Right lobe of liver (tissue), 6 donors: Measurements from ENCODE around the gene SLC38A7. TPM values are rescaled to one million over a fixed set of nuclear protein-coding genes. Genes with fewer than 3 reads are reported as not detected.

Experiments used
- ATAC-seq, 4 donors: fragments of 200-7000 bp; cut with Tn5 transposase; one replicate each; pipeline ENCODE4 v1.9.1; 2020; ENCODE audit warnings: mild to moderate bottlenecking in 4 of 4, moderate library complexity in 4 of 4
- DNase-seq, 3 donors: peaks; one replicate each; pipeline ENCODE4 v3.0.0-alpha.2; 2020
- H3K27ac ChIP-seq, 3 donors: fragments of 200-600 bp; one replicate each; pipeline ENCODE4 v1.8.0; 2022
- H3K27me3 ChIP-seq, 2 donors: fragments of 200-600 bp; one replicate each; pipeline ENCODE4 v1.8.0; 2022
- H3K36me3 ChIP-seq, 4 donors: fragments of 200-600 bp; sonication (generic) in 1 of 4; one replicate each; pipeline versions ENCODE4 v1.5.1 to v1.8.0; 2017 to 2022; ENCODE audit warnings: control low read depth in 1 of 4
- H3K4me1 ChIP-seq, 4 donors: fragments of 200-600 bp; sonication (generic) in 1 of 4; one replicate each; pipeline versions ENCODE4 v1.5.1 to v1.8.0; 2017 to 2022; ENCODE audit warnings: control low read depth in 1 of 4
- H3K4me3 ChIP-seq, 3 donors: fragments of 200-600 bp; one replicate each; pipeline ENCODE4 v1.8.0; 2022
- H3K9me3 ChIP-seq, 4 donors: fragments of 200-600 bp; sonication (generic) in 1 of 4; one replicate each; pipeline versions ENCODE4 v1.5.1 to v1.8.0; 2017 to 2022; ENCODE audit warnings: control low read depth in 1 of 4
- POLR2A ChIP-seq: fragments of 450-650 bp; IDR thresholded peaks from one replicate; pipeline ENCODE4 v1.6.1; 2017; ENCODE audit warnings: antibody characterized with exemption, mild to moderate bottlenecking
- WGBS: methylation state at CpG from one replicate; pipeline ENCODE4 v1.1.6; 2018; ENCODE audit warnings: low coverage, low lambda C conversion rate; ENCODE audit not compliant: insufficient coverage; ENCODE audit errors: missing lambda C conversion rate; 5-methylcytosine and 5-hydroxymethylcytosine counted together
- intact Hi-C, 2 donors: fragments of 100-400 bp; cut with DNase I; formaldehyde crosslinking; loops; one replicate each; pipeline versions ENCODE4 v1.11.2 to v1.14.1; 2022
- total RNA-seq, 6 experiments: library from RNA; depleted of rRNA in 2 of 6; stranded (reverse); fragments of >200 nt in 2 of 6; fragmentation: NEBNext Ultra II Directional in 3 of 6; extraction: Animal tissue kit (Norgen Biotek cat#: 25700) in 3 of 6; gene quantifications; one replicate each; pipeline versions ENCODE4 v1.1.0 to v1.2.4, GENCODE V29; 2016 to 2023
- TF ChIP-seq, protein P1 (sequence below), 4 donors: fragments of 200-600 bp in 3 of 4; fragments of 450-650 bp in 1 of 4; IDR thresholded peaks; one replicate each; pipeline versions ENCODE4 v1.5.1 to v1.8.0; 2016 to 2022; ENCODE audit warnings: antibody characterized with exemption in 4 of 4, mild to moderate bottlenecking in 2 of 4
- donor health status: DM: no; HTN: yes; CAD: no.
- donor health status: DM: no; HTN: no; CAD: no.
- donor health status: DM: no; HTN: no; CAD: no.
- donor health status: DM: no; HTN: yes; CAD: no.
- donor health status: DM: no; HTN: yes; CAD: no.

SLC38A7 gene
- total RNA-seq, 6 experiments from 2014 or later = 11.4 to 23.8 (median 14.3) TPM

DNA sequence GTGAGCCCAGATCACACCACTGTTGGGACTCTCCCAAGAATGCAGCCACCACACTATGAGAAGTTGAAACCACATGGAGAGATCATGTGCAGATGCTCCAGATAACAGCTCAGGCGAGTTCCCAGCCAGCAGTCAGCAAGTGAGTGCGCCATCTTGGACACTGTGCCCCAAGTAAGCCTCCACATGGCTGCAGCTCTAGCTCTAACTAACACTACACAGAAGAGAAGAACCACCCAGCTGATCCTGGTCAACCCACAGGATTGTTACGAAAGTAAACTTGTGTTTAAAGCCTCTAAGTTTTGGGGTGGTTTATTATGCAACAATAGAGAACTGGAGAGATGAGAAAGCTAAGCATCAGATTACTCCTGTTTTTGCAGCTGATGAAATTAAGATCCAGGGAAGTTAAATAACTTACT lies 25.8 kb downstream of the SLC38A7 start:
- no peaks in the 10 kb centered on the region for H3K36me3 ChIP-seq
- WGBS = 77% methylated on average over 1 of the region's 3 CpGs
- H3K4me1 ChIP-seq = no peaks in the 10 kb centered on the region
- DNase-seq = no peak
- H3K27ac ChIP-seq = no peak overlapping the region
- no peak overlapping the region for H3K4me3 ChIP-seq
- TF ChIP-seq POLR2A = no peak
- TF ChIP-seq, protein P1, sequence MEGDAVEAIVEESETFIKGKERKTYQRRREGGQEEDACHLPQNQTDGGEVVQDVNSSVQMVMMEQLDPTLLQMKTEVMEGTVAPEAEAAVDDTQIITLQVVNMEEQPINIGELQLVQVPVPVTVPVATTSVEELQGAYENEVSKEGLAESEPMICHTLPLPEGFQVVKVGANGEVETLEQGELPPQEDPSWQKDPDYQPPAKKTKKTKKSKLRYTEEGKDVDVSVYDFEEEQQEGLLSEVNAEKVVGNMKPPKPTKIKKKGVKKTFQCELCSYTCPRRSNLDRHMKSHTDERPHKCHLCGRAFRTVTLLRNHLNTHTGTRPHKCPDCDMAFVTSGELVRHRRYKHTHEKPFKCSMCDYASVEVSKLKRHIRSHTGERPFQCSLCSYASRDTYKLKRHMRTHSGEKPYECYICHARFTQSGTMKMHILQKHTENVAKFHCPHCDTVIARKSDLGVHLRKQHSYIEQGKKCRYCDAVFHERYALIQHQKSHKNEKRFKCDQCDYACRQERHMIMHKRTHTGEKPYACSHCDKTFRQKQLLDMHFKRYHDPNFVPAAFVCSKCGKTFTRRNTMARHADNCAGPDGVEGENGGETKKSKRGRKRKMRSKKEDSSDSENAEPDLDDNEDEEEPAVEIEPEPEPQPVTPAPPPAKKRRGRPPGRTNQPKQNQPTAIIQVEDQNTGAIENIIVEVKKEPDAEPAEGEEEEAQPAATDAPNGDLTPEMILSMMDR (IDR thresholded peaks at IDR 0.05) = no peak
- H3K9me3 ChIP-seq = no peaks in the 10 kb centered on the region
- no peak for ATAC-seq
- intact Hi-C loops = no loop called here
- no peaks in the 10 kb centered on the region for H3K27me3 ChIP-seq

DNA sequence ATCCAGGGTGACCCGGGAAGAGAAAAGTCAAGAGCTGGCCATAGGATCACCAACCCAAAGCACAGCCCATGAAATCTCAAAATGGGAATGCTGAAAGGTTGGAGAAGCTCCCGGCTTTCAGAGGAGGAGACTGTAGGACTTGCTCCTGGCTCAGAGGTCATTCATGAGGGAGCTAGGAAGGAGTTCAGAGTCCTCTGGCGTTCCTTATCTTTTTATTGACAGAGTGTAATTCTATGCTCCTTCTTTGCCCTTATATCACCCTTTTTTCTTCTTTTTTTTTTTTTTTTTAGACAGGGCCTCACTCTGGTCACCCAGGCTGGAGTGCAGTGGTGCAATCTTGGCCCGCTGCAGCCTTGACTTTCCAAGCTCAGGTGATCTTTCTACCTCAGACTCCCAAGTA lies 27.7 kb downstream of the SLC38A7 start:
- Histone ChIP-seq H3K36me3 (no peaks in the 10 kb centered on the region), H3K27me3 (no peaks in the 10 kb centered on the region), H3K4me3 (no peak overlapping the region), H3K9me3 (no peaks in the 10 kb centered on the region), H3K27ac (no peak overlapping the region), H3K4me1 (no peaks in the 10 kb centered on the region)
- no peak for DNase-seq
- no peak for ATAC-seq
- TF ChIP-seq POLR2A = no peak
- TF ChIP-seq, protein P1 (IDR thresholded peaks at IDR 0.05) = no peak
- intact Hi-C loops = no loop called here
- WGBS = 79% methylated on average over 3 of the region's 4 CpGs

DNA sequence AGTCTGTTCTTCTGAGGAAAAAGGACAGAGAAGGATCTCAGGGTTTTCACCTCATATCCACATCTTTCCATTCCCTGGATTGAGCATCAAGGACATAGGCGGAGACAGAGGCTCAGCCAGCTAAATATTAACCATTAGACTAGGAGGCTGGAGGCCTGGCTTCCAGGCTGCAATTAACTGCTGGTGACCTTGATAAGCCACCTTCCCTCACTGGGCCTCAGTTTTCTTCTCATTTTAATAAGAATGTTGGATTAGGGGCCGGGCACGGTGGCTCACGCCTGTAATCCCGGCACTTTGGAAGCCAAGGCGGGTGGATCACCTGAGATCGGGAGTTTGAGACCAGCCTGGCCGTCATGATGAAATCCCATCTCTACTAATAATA lies 29.4 kb downstream of the SLC38A7 start:
- no peaks in the 10 kb centered on the region for H3K9me3 ChIP-seq
- H3K4me1 ChIP-seq = no peaks in the 10 kb centered on the region
- H3K4me3 ChIP-seq = no peak overlapping the region
- no peaks in the 10 kb centered on the region for H3K27me3 ChIP-seq
- H3K27ac ChIP-seq = no peak overlapping the region
- DNase-seq (no peak), ATAC-seq (peak in 1 of 4 donors; percentile 28)
- intact Hi-C loops = no loop called here
- no peaks in the 10 kb centered on the region for H3K36me3 ChIP-seq
- WGBS = 91% methylated on average over 4 of the region's 8 CpGs
- TF ChIP-seq, protein P1 (IDR thresholded peaks at IDR 0.05) = no peak
- TF ChIP-seq POLR2A = no peak

DNA sequence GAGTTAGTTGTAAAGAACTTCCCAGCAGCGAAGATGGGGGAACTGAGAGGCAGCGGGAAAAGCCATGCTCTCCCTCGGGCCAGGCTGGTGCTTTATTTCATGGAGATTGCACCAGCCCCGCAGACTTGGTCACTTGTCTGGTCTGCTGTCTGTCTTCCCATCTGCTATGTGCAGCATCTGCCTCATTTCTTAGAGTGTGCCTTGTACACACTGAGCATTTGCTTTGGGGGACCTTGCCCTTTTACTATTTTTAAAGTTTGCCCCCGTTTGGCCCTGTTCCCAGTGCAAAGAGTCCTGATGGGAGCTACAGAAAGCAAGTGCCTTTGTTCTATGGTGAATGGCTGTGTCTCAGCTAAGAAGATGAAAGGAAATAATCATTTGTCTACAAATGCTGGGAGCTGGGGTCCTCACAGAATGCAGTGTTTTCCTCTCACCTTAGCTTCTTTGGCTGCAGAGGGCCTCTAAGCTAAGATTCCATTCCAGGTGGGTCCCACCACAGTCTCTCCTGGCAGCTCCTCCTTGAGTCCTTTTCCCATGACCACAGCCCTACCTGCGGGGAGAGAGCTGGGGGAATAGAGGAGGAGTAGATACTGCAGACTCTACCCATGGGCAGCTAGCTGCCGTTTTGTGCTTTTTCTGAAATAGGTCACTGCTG lies 29.9 kb downstream of the SLC38A7 start:
- no peak for TF ChIP-seq POLR2A
- TF ChIP-seq, protein P1 (IDR thresholded peaks at IDR 0.05) = no peak
- ATAC-seq (no peak), DNase-seq (no peak)
- Histone ChIP-seq H3K27ac (no peak overlapping the region), H3K36me3 (no peaks in the 10 kb centered on the region), H3K27me3 (no peaks in the 10 kb centered on the region), H3K9me3 (no peaks in the 10 kb centered on the region), H3K4me1 (no peaks in the 10 kb centered on the region), H3K4me3 (no peak overlapping the region)
- intact Hi-C loops = no loop called here
- WGBS = 50% methylated on average over 1 of the region's 7 CpGs
